ENCODE data around the gene SRP72. TPM values are rescaled to one million over a fixed set of nuclear protein-coding genes. Genes with fewer than 3 reads are reported as not detected.

The SRP72 gene
- polyA plus RNA-seq, 2 donors, result 22.6 to 28.8 TPM

DNA sequence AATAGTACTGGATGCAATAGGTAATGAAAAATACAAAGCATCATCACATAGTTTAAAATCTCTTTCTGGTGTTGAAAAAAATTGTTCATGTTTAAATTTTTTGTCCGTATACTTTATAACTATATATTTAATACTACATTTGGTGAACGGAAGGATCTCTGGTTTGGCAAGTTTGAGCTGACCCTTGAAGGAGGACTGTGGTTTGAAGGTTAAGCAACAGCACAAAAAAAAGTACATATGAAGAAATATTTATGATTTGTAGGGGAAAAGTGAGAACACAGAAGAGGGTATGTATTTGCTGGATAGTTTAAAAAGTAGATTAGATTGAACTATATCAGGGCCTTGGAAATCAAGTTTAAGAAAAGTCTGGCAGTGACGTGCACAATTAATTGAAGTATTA, 13.3 kb downstream of the SRP72 start:
- 88 to 90% methylated on average over 3 of the region's 3 CpGs for WGBS, 2 donors
- peaks cover 5 to 13% of the 10 kb centered on the region in 2 donors for H3K36me3 ChIP-seq (ENCODE audit: control insufficient read depth in 2 of 2, insufficient read depth in 2 of 2, low read length in 1 of 2)

DNA sequence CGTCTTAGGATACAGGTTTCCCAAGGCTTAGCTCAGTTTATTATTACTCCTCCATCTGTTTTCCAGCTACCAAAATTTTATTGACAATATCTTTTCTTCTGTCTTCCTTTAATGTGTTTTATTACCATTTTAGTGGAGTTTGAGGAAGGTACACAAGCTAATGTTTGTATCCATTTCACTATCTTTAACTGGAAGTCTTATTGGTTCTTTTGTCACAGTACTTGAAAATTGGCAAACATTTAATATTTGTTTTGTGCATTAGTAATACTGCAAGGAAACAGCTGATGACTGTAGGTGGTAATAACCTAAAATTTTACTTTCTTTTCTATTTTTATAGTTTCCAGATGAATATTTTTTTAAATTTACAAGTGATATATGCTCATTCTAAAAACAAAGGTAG, 28.8 kb downstream of the SRP72 start:
- Histone ChIP-seq H3K4me1 (ENCODE audit: control insufficient read depth in 2 of 2, insufficient read depth in 2 of 2, low read length in 1 of 2) (no peaks in the 10 kb centered on the region), H3K27ac (ENCODE audit: low read depth in 2 of 2, low read length in 1 of 2) (no peak overlapping the region), H3K9me3 (ENCODE audit: control insufficient read depth in 2 of 2, insufficient read depth in 1 of 2, low read depth in 1 of 2, low read length in 1 of 2) (no peaks in the 10 kb centered on the region), H3K4me3 (ENCODE audit: low read depth in 1 of 2, low read length in 2 of 2) (no peak overlapping the region), H3K27me3 (ENCODE audit: control insufficient read depth in 1 of 2, insufficient read depth in 2 of 2, low read length in 2 of 2) (no peaks in the 10 kb centered on the region), H3K36me3 (ENCODE audit: control insufficient read depth in 2 of 2, insufficient read depth in 2 of 2, low read length in 1 of 2) (peaks cover 2 to 5% of the 10 kb centered on the region in 2 donors)
- 95 to 96% methylated on average over 1 of the region's 1 CpG for WGBS, 2 donors

More for the DNA sequence above, 13.3 kb downstream of the SRP72 start:
- no peaks in the 10 kb centered on the region for H3K9me3 ChIP-seq (ENCODE audit: control insufficient read depth in 2 of 2, insufficient read depth in 1 of 2, low read depth in 1 of 2, low read length in 1 of 2)
- no peak overlapping the region for H3K4me3 ChIP-seq (ENCODE audit: low read depth in 1 of 2, low read length in 2 of 2)
- H3K27ac ChIP-seq (ENCODE audit: low read depth in 2 of 2, low read length in 1 of 2), result no peak overlapping the region
- H3K27me3 ChIP-seq (ENCODE audit: control insufficient read depth in 1 of 2, insufficient read depth in 2 of 2, low read length in 2 of 2), result no peaks in the 10 kb centered on the region
- H3K4me1 ChIP-seq (ENCODE audit: control insufficient read depth in 2 of 2, insufficient read depth in 2 of 2, low read length in 1 of 2), result no peaks in the 10 kb centered on the region

DNA sequence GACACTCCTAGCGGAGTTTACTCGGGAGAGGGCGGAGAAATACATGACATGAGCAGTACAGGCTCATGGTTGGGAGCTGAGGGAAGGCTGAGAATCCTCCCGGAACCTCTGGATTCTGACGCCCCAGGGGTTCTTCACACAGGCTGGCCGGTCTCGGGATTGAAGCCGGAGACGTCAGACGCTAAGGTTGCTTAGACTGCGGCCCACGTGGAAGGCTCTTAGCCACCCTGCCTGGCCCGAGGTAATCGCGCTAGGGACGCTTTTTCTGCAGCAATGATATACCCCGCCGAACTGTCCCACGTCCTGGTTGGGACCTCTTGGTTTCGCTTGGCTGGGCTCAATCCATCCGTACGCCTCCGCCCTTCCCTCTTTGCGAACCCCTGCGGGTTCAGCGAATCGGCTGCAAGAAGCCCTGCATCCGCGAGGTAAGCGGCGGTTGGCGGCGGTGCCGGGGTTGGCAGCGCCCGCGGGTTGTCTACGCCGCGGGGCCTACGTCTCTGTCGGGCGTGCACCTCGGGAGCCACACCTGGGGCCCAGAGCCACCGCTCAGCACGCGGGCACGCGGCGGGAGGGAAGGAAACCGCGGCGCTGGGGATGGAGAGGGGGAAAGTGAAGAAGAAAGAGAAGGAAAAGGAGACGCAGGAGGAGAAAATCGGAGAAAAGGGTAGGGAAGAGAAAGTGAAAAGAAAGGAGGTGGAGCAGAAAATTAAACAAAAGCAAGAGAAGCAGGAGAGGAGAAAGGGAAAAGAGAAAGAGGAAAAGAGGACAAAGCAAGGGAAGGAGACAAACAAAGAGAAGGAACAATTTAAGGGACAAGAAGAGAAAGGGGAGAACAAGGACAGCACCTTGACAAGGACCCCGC, 38.1 kb downstream of the SRP72 start, which contains the start of gene ARL9:
ARL9 (plus strand) TSS at position 523 of the 862 bp plus-strand sequence; CDS start at position 595, 72 bp downstream.
- Histone ChIP-seq H3K27me3 (ENCODE audit: control insufficient read depth in 1 of 2, insufficient read depth in 2 of 2, low read length in 2 of 2) (no peaks in the 10 kb centered on the region), H3K27ac (ENCODE audit: low read depth in 2 of 2, low read length in 1 of 2) (peak within 1 kb of the TSS; percentile 12 to 49), H3K4me1 (ENCODE audit: control insufficient read depth in 2 of 2, insufficient read depth in 2 of 2, low read length in 1 of 2) (peaks cover 3 to 9% of the 10 kb centered on the region in 2 donors), H3K9me3 (ENCODE audit: control insufficient read depth in 2 of 2, insufficient read depth in 1 of 2, low read depth in 1 of 2, low read length in 1 of 2) (no peaks in the 10 kb centered on the region), H3K36me3 (ENCODE audit: control insufficient read depth in 2 of 2, insufficient read depth in 2 of 2, low read length in 1 of 2) (no peaks in the 10 kb centered on the region), H3K4me3 (ENCODE audit: low read depth in 1 of 2, low read length in 2 of 2) (peak within 1 kb of the TSS; percentile 46 to 57)
- WGBS, 2 donors, result 2 to 4% methylated on average over 55 to 56 of the region's 56 CpGs

DNA sequence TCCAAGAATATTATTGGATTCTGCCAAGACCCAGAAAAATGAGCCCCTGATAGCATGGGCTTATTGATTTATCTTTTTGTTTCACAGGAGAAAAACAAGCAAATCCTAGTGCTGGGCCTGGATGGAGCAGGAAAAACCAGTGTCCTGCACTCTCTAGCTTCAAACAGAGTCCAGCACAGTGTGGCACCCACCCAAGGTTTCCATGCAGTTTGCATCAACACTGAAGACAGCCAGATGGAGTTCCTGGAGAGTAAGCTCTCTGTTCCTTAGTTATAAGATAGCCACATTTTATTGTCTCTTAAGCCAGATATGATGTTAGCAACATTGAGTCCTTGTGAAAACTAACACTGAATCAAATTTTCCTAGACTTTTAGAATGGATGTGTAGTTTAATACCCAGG, 43.7 kb downstream of the SRP72 start:
- Histone ChIP-seq H3K9me3 (ENCODE audit: control insufficient read depth in 2 of 2, insufficient read depth in 1 of 2, low read depth in 1 of 2, low read length in 1 of 2) (no peaks in the 10 kb centered on the region), H3K36me3 (ENCODE audit: control insufficient read depth in 2 of 2, insufficient read depth in 2 of 2, low read length in 1 of 2) (no peaks in the 10 kb centered on the region), H3K27me3 (ENCODE audit: control insufficient read depth in 1 of 2, insufficient read depth in 2 of 2, low read length in 2 of 2) (no peaks in the 10 kb centered on the region), H3K27ac (ENCODE audit: low read depth in 2 of 2, low read length in 1 of 2) (no peak overlapping the region), H3K4me3 (ENCODE audit: low read depth in 1 of 2, low read length in 2 of 2) (no peak overlapping the region), H3K4me1 (ENCODE audit: control insufficient read depth in 2 of 2, insufficient read depth in 2 of 2, low read length in 1 of 2) (peaks cover under 1 to 4% of the 10 kb centered on the region in 2 donors)

DNA sequence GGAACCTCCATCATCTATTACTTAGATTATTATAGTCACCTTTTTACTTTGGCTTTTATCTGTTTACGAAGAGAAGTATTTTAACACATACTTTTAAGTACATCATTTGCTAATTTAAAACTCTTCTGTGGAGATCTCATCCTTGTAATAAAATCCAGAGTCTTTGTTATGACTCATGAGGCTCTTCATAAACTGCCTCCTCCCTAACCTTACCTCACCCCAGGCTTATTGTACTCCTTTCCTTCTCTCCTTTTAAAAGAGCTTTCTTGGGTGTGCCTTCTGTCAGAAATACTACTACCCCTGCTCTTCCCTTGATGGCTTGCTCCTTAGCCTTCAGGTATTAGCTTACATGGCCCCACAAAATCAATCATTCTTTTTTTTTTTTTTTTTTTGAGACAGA, 44.7 kb downstream of the SRP72 start:
- Histone ChIP-seq H3K9me3 (ENCODE audit: control insufficient read depth in 2 of 2, insufficient read depth in 1 of 2, low read depth in 1 of 2, low read length in 1 of 2) (no peaks in the 10 kb centered on the region), H3K27ac (ENCODE audit: low read depth in 2 of 2, low read length in 1 of 2) (no peak overlapping the region), H3K4me1 (ENCODE audit: control insufficient read depth in 2 of 2, insufficient read depth in 2 of 2, low read length in 1 of 2) (no peaks in the 10 kb centered on the region), H3K4me3 (ENCODE audit: low read depth in 1 of 2, low read length in 2 of 2) (no peak overlapping the region), H3K27me3 (ENCODE audit: control insufficient read depth in 1 of 2, insufficient read depth in 2 of 2, low read length in 2 of 2) (no peaks in the 10 kb centered on the region), H3K36me3 (ENCODE audit: control insufficient read depth in 2 of 2, insufficient read depth in 2 of 2, low read length in 1 of 2) (no peaks in the 10 kb centered on the region)
- 89 to 94% methylated on average over 1 of the region's 1 CpG for WGBS, 2 donors

DNA sequence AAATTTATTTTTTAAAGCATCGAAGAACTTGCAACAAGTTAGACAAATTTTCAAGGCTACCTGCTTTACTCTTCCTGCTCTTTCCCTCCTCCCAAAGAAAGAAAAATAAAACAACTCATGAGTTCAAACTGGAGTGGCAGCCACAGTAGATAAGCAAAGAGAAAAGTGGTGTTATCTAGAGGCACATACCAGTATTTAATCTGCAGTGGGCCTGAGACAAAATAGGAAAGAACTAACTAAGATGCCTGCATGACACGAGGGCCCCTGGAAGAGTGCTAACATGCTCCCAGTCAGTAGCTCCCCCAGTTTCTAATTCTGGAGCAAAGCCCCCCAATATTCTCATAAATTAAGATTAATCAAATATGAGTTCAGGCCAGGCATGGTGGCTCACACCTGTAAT, 46.1 kb downstream of the SRP72 start:
- no peaks in the 10 kb centered on the region for H3K4me1 ChIP-seq (ENCODE audit: control insufficient read depth in 2 of 2, insufficient read depth in 2 of 2, low read length in 1 of 2)
- H3K9me3 ChIP-seq (ENCODE audit: control insufficient read depth in 2 of 2, insufficient read depth in 1 of 2, low read depth in 1 of 2, low read length in 1 of 2), result no peaks in the 10 kb centered on the region
- H3K4me3 ChIP-seq (ENCODE audit: low read depth in 1 of 2, low read length in 2 of 2), result no peak overlapping the region
- no peaks in the 10 kb centered on the region for H3K36me3 ChIP-seq (ENCODE audit: control insufficient read depth in 2 of 2, insufficient read depth in 2 of 2, low read length in 1 of 2)
- H3K27ac ChIP-seq (ENCODE audit: low read depth in 2 of 2, low read length in 1 of 2), result no peak overlapping the region
- no peaks in the 10 kb centered on the region for H3K27me3 ChIP-seq (ENCODE audit: control insufficient read depth in 1 of 2, insufficient read depth in 2 of 2, low read length in 2 of 2)
- WGBS, 2 donors, result 70 to 72% methylated on average over 2 of the region's 2 CpGs

DNA sequence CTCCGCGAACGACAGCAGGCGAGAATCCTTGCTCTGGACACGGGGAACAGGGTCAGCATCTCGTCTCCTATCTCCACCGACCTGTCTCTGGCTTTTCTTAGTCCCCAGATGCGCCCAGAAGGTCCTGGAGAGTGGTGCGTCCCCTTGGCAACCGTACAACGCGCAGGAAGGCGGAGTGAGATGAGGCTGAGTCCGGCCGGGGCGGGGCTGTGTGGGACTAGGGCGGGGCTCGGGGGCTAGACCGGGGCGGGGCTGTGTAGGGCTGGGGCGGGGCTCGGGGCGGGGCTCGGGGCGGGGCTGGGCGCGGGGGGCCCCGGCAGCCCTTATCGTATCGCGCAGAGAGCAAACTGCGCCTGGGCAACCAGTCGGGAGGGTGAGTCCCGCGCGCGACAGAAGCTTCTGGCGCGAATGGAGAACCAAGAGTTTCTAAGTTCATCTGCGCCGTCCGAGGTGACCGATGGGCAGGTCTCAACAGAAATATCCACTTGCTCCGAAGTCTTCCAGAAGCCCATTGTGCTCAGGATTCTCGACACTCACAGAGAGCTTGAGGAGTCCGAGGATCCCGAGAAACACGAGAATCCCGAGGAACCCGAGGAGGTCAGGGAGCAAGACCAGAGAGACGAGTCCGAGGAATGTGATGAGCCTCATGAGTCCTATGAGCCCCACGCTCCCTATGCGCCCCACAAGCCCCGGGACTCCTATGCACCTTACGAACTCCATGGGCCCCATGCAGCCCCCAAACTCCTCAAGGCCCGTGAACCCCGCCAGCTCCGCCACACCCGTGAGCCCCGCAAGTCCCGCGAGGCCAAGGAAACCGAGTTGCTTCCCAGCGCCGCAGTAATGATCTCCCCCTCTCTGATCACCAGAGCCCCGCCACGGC, 63.1 kb downstream of the SRP72 start:
- no peak overlapping the region for H3K27ac ChIP-seq (ENCODE audit: low read depth in 2 of 2, low read length in 1 of 2)
- WGBS, 2 donors, result 2 to 4% methylated on average over 57 to 68 of the region's 68 CpGs
- peak overlapping the region; percentile 47 to 57 for H3K4me3 ChIP-seq (ENCODE audit: low read depth in 1 of 2, low read length in 2 of 2)
- H3K9me3 ChIP-seq (ENCODE audit: control insufficient read depth in 2 of 2, insufficient read depth in 1 of 2, low read depth in 1 of 2, low read length in 1 of 2), result no peaks in the 10 kb centered on the region
- peaks cover 2 to 5% of the 10 kb centered on the region in 2 donors for H3K4me1 ChIP-seq (ENCODE audit: control insufficient read depth in 2 of 2, insufficient read depth in 2 of 2, low read length in 1 of 2)
- H3K36me3 ChIP-seq (ENCODE audit: control insufficient read depth in 2 of 2, insufficient read depth in 2 of 2, low read length in 1 of 2), result no peaks in the 10 kb centered on the region
- peaks cover 0 to 2% of the 10 kb centered on the region in 2 donors for H3K27me3 ChIP-seq (ENCODE audit: control insufficient read depth in 1 of 2, insufficient read depth in 2 of 2, low read length in 2 of 2)

DNA sequence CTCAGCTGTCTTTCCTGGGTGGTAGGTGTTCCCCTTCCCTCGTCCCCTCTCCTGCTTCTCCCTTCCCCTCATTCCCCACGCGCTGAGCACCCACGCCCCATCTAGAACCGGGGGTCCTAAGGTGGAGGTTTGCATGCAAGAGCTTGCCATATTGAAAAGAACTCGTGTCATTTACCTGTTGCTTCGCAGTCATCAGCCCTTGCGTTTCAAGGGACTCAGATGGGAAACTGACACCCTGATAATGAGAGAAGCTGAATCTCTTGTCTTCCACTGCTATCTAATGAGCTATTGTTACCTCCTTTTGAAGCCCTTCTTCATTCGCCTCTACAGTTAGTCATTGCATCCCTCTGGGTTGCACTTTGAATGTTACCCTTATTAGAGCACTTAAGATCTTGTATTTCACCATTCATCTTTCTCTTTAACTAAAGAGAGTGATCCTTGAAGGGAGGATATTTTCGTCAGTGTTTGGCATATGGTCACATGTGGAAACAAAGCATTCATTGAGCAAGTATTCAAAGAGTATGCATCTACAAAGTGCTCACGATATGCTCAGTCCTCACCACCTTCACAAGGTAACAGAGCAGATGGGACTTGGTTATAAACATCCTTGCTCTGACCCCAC, 63.8 kb downstream of the SRP72 start:
- H3K4me3 ChIP-seq (ENCODE audit: low read depth in 1 of 2, low read length in 2 of 2), result peak overlapping the region; percentile 47 to 57
- no peaks in the 10 kb centered on the region for H3K36me3 ChIP-seq (ENCODE audit: control insufficient read depth in 2 of 2, insufficient read depth in 2 of 2, low read length in 1 of 2)
- peaks cover 2 to 5% of the 10 kb centered on the region in 2 donors for H3K4me1 ChIP-seq (ENCODE audit: control insufficient read depth in 2 of 2, insufficient read depth in 2 of 2, low read length in 1 of 2)
- no peak overlapping the region for H3K27ac ChIP-seq (ENCODE audit: low read depth in 2 of 2, low read length in 1 of 2)
- WGBS, 2 donors, result 34 to 39% methylated on average over 11 of the region's 11 CpGs
- peaks cover 0 to 2% of the 10 kb centered on the region in 2 donors for H3K27me3 ChIP-seq (ENCODE audit: control insufficient read depth in 1 of 2, insufficient read depth in 2 of 2, low read length in 2 of 2)
- H3K9me3 ChIP-seq (ENCODE audit: control insufficient read depth in 2 of 2, insufficient read depth in 1 of 2, low read depth in 1 of 2, low read length in 1 of 2), result no peaks in the 10 kb centered on the region

DNA sequence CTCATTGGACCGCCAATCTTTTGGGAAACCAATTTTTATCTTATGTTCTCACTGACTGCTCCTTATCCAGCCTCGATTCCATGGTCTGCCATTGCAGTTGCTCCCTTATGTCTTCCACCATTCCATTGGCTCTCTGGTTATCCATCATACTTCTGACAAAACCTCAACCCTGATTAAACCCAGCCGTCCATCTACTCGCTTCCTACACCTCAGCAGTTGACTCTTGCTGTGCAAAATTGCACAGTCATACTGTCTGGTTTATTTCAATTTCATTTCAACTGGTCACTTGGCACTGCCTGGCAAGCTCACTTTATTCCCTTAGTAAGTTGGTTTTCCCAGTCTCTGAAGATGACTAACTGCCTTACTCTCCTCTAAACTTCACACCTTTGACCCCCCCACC, 64.4 kb downstream of the SRP72 start:
- Histone ChIP-seq H3K9me3 (ENCODE audit: control insufficient read depth in 2 of 2, insufficient read depth in 1 of 2, low read depth in 1 of 2, low read length in 1 of 2) (no peaks in the 10 kb centered on the region), H3K36me3 (ENCODE audit: control insufficient read depth in 2 of 2, insufficient read depth in 2 of 2, low read length in 1 of 2) (no peaks in the 10 kb centered on the region), H3K4me1 (ENCODE audit: control insufficient read depth in 2 of 2, insufficient read depth in 2 of 2, low read length in 1 of 2) (peaks cover 2 to 5% of the 10 kb centered on the region in 2 donors), H3K4me3 (ENCODE audit: low read depth in 1 of 2, low read length in 2 of 2) (no peak overlapping the region), H3K27ac (ENCODE audit: low read depth in 2 of 2, low read length in 1 of 2) (no peak overlapping the region), H3K27me3 (ENCODE audit: control insufficient read depth in 1 of 2, insufficient read depth in 2 of 2, low read length in 2 of 2) (peaks cover 0 to 2% of the 10 kb centered on the region in 2 donors)
- 82 to 91% methylated on average over 4 of the region's 4 CpGs for WGBS, 2 donors
